HG02943 (cell line): ENCODE measurements around the gene TNS3.

Experiments used
- ATAC-seq: cut with Tn5 transposase; IDR thresholded peaks from one replicate; pipeline ENCODE4 v1.9.1; 2021; ENCODE audit warnings: mild to moderate bottlenecking, low read depth, moderate library complexity; ENCODE audit not compliant: unreplicated experiment

TNS3 gene

GRCh38 chr7:47415318-47416212 is 166.3 kb downstream of the TNS3 start:
- no peak for ATAC-seq

GRCh38 chr7:47414342-47415317 is 167.3 kb downstream of the TNS3 start:
- ATAC-seq = no peak

GRCh38 chr7:47413526-47414341 is 168.2 kb downstream of the TNS3 start:
- no peak for ATAC-seq

GRCh38 chr7:47411901-47412300 is 170.0 kb downstream of the TNS3 start:
- no peak for ATAC-seq

GRCh38 chr7:47411281-47411869 is 170.5 kb downstream of the TNS3 start:
- no peak for ATAC-seq

- no peak for ATAC-seq
These were observed 173.2 kb downstream of the TNS3 start for GRCh38 chr7:47408675-47409074.

GRCh38 chr7:47407821-47408674 is 173.9 kb downstream of the TNS3 start:
- ATAC-seq = no peak

GRCh38 chr7:47407136-47407535 is 174.8 kb downstream of the TNS3 start:
- ATAC-seq = no peak

GRCh38 chr7:47406801-47407129 is 175.1 kb downstream of the TNS3 start:
- ATAC-seq = no peak

GRCh38 chr7:47405921-47406800 is 175.8 kb downstream of the TNS3 start:
- ATAC-seq = no peak

GRCh38 chr7:47405286-47405904 is 176.5 kb downstream of the TNS3 start:
- ATAC-seq = no peak

- no peak for ATAC-seq
These were observed 177.9 kb downstream of the TNS3 start for GRCh38 chr7:47404010-47404409.

GRCh38 chr7:47402941-47403866 is 178.7 kb downstream of the TNS3 start:
- no peak for ATAC-seq

- ATAC-seq = no peak
These were observed 180.0 kb downstream of the TNS3 start for GRCh38 chr7:47401611-47402570.

- no peak for ATAC-seq
These were observed 181.1 kb downstream of the TNS3 start for GRCh38 chr7:47400741-47401206.

- no peak for ATAC-seq
These were observed 181.9 kb downstream of the TNS3 start for GRCh38 chr7:47400001-47400400.
